ENCODE measurements around the gene MIS18BP1. TPM values are rescaled to one million over a fixed set of nuclear protein-coding genes. Genes with fewer than 3 reads are reported as not detected.

Gene MIS18BP1
- total RNA-seq, 4 donors from 2014 or later, result 10.8 to 20.8 (median 12.7) TPM

DNA sequence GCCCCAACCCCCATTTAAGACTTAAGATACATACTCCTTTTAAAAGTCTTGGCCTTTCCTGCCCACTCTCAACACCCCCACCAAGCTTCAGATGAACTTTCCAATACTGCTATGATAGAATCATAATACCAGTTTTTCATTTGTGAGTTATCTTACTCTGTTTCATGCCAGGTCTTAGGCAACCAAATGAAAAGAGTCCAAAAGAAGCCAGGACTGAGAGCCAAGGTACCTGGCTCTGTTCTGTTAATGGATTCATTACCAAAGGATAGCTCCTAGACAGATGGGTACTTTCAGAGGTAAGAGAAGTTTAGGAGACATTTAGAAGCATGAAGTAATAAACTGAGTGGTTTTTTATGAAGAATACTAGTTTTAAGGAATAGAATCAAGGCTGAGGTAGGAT is 83.1 kb downstream of the MIS18BP1 start:
- DNase-seq (ENCODE audit: extremely low spot score), result no peak
- intact Hi-C loops (cut with DNase I), result no loop called here
- H3K4me3 ChIP-seq, result no peak overlapping the region
- no peaks in the 10 kb centered on the region for H3K4me1 ChIP-seq
- no peaks in the 10 kb centered on the region for H3K27me3 ChIP-seq
- TF ChIP-seq, protein P1, sequence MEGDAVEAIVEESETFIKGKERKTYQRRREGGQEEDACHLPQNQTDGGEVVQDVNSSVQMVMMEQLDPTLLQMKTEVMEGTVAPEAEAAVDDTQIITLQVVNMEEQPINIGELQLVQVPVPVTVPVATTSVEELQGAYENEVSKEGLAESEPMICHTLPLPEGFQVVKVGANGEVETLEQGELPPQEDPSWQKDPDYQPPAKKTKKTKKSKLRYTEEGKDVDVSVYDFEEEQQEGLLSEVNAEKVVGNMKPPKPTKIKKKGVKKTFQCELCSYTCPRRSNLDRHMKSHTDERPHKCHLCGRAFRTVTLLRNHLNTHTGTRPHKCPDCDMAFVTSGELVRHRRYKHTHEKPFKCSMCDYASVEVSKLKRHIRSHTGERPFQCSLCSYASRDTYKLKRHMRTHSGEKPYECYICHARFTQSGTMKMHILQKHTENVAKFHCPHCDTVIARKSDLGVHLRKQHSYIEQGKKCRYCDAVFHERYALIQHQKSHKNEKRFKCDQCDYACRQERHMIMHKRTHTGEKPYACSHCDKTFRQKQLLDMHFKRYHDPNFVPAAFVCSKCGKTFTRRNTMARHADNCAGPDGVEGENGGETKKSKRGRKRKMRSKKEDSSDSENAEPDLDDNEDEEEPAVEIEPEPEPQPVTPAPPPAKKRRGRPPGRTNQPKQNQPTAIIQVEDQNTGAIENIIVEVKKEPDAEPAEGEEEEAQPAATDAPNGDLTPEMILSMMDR (IDR thresholded peaks at IDR 0.05), result no peak
- TF ChIP-seq POLR2A (IDR thresholded peaks at IDR 0.05; ENCODE audit: low read depth) (no peak), POLR2AphosphoS5 (IDR thresholded peaks at IDR 0.05) (no peak), EP300 (IDR thresholded peaks at IDR 0.05) (no peak)
- no peaks in the 10 kb centered on the region for H3K9me3 ChIP-seq
- H3K27ac ChIP-seq (replicated peaks in 1 of 4), result no peak overlapping the region
- peaks cover 0 to 26% (median 7%) of the 10 kb centered on the region in 4 donors for H3K36me3 ChIP-seq

DNA sequence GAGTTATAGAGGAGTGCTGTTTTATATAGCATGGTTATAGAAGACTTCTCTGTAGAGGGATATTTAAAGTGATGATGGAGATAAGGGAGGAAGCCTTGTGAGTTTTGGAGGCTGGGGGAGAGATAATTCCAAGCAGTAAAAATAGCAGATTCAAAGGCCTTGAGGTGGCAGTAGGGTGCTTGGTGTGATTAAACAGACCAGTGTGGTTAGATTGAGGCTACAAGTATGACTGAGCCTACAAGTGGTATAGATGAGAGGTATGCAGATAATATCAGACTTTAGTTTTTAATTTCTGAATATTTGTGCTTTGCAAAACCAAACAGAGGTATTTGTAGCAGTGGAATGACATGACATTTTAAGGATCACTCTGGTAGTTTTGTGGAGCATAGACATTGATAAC is 96.9 kb downstream of the MIS18BP1 start:
- Histone ChIP-seq H3K27me3 (no peaks in the 10 kb centered on the region), H3K4me3 (no peak overlapping the region), H3K36me3 (no peaks in the 10 kb centered on the region), H3K4me1 (no peaks in the 10 kb centered on the region), H3K9me3 (no peaks in the 10 kb centered on the region), H3K27ac (replicated peaks in 1 of 4) (no peak overlapping the region)
- DNase-seq (ENCODE audit: extremely low spot score), result no peak
- no peak for TF ChIP-seq POLR2AphosphoS5 (IDR thresholded peaks at IDR 0.05)
- no peak for TF ChIP-seq EP300 (IDR thresholded peaks at IDR 0.05)
- TF ChIP-seq, protein P1 (IDR thresholded peaks at IDR 0.05), result no peak
- TF ChIP-seq POLR2A (IDR thresholded peaks at IDR 0.05; ENCODE audit: low read depth), result no peak
- intact Hi-C loops (cut with DNase I), result no loop called here

Small RNA genes lying within 50 kb of the gene (small RNA-seq; reads per million reads assigned to genes)
- 0 reads per million in 3 donors for gene RNU6-552P

Other genes starting within 250 kb of the MIS18BP1 start
- 10 to 100 TPM; 11.7 to 33.6 (median 16.8) TPM for gene PRPF39, start 169.1 kb downstream of the MIS18BP1 start, total RNA-seq
- gene FKBP3, start 118.7 kb downstream of the MIS18BP1 start, total RNA-seq, result 10 to 100 TPM; 28.5 to 68.1 (median 31.3) TPM
- gene FANCM, start 117.3 kb downstream of the MIS18BP1 start, total RNA-seq, result 1 to 10 TPM; 2.6 to 7.1 (median 3.2) TPM